Hepatocyte (in vitro differentiated cells): ENCODE results near the gene CRISPLD2. TPM values are rescaled to one million over a fixed set of nuclear protein-coding genes. Genes with fewer than 3 reads are reported as not detected.

ENCODE experiments used
- DNase-seq: peaks from one replicate; pipeline ENCODE4 v3.0.0-alpha.2; 2016; ENCODE audit warnings: low spot score
- H2AFZ ChIP-seq: fragments of 200-600 bp; sonication (generic); 2 replicates; pipeline ENCODE4 v1.6.0; 2016; ENCODE audit warnings: antibody characterized with exemption, mild to moderate bottlenecking
- H3K27ac ChIP-seq: fragments of 200-600 bp; sonication (generic); 2 replicates; pipeline ENCODE4 v1.5.1; 2016; ENCODE audit warnings: mild to moderate bottlenecking
- H3K27me3 ChIP-seq: fragments of 200-600 bp; sonication (generic); 2 replicates; pipeline ENCODE4 v1.6.1; 2016
- H3K36me3 ChIP-seq: fragments of 200-600 bp; sonication (generic); replicated peaks from 2 replicates; pipeline ENCODE4 v1.5.1; 2016; ENCODE audit warnings: low read depth; ENCODE audit not compliant: insufficient read depth
- H3K4me1 ChIP-seq: fragments of 200-600 bp; sonication (generic); 2 replicates; pipeline ENCODE4 v1.5.1; 2016; ENCODE audit warnings: mild to moderate bottlenecking, moderate library complexity; ENCODE audit not compliant: insufficient read depth
- H3K4me2 ChIP-seq: fragments of 200-600 bp; sonication (generic); 2 replicates; pipeline ENCODE4 v1.6.0; 2016
- H3K4me3 ChIP-seq: fragments of 200-600 bp; sonication (generic); 2 replicates; pipeline ENCODE4 v1.5.1; 2016; ENCODE audit warnings: mild to moderate bottlenecking
- H3K79me2 ChIP-seq: fragments of 200-600 bp; sonication (generic); 2 replicates; pipeline ENCODE4 v1.6.0; 2017; ENCODE audit warnings: mild to moderate bottlenecking
- H3K9me2 ChIP-seq: fragments of 200-600 bp; sonication (generic); replicated peaks from 2 replicates; pipeline ENCODE4 v1.6.0; 2017; ENCODE audit warnings: mild to moderate bottlenecking; ENCODE audit not compliant: insufficient read depth
- H3K9me3 ChIP-seq: fragments of 200-600 bp; sonication (generic); 2 replicates; pipeline ENCODE4 v1.5.1; 2016; ENCODE audit warnings: low read depth, mild to moderate bottlenecking
- H4K20me1 ChIP-seq: fragments of 200-600 bp; sonication (generic); 2 replicates; pipeline ENCODE4 v1.6.0; 2016; ENCODE audit warnings: mild to moderate bottlenecking; ENCODE audit not compliant: insufficient read depth, poor library complexity, severe bottlenecking
- CTCF ChIP-seq: fragments of 200-600 bp; sonication (generic); IDR thresholded peaks from 2 replicates; pipeline ENCODE4 v1.5.1; 2016; ENCODE audit warnings: antibody characterized with exemption, mild to moderate bottlenecking; ENCODE audit not compliant: poor library complexity
- EZH2 ChIP-seq: fragments of 200-600 bp; sonication (generic); IDR thresholded peaks from 2 replicates; pipeline ENCODE4 v1.6.1; 2016; ENCODE audit warnings: antibody characterized with exemption, mild to moderate bottlenecking, borderline replicate concordance
- EZH2phosphoT487 ChIP-seq: fragments of 200-600 bp; sonication (generic); IDR thresholded peaks from one replicate; pipeline ENCODE4 v1.6.1; 2018; ENCODE audit warnings: antibody characterized with exemption, mild to moderate bottlenecking, low read depth, moderate library complexity; ENCODE audit not compliant: unreplicated experiment, severe bottlenecking
- WGBS: methylation state at CpG from one replicate; pipeline ENCODE4 v1.1.6; 2016; ENCODE audit warnings: low lambda C conversion rate; ENCODE audit errors: missing lambda C conversion rate; 5-methylcytosine and 5-hydroxymethylcytosine counted together
- polyA plus RNA-seq: library from polyadenylated mRNA; unstranded; fragments of >200 nt; fragmentation: Nextera tagmentation; extraction: Ambion mirVana; gene quantifications from 2 replicates; pipeline ENCODE4 v1.2.1, GENCODE V29; 2016
- total RNA-seq: library from RNA; depleted of rRNA; stranded (reverse); fragments of >200 nt; gene quantifications from 2 replicates; pipeline ENCODE4 v1.2.3, GENCODE V29; 2014

Gene CRISPLD2
- total and polyA plus RNA-seq, 2 experiments from 2014 or later: 281 to 315 TPM

GRCh38 chr16:84775262-84775810 is 44.4 kb upstream of the CRISPLD2 start:
- WGBS: 92% methylated on average over 14 of the region's 14 CpGs
- Histone ChIP-seq H3K27ac (no peak overlapping the region), H3K4me1 (no peaks in the 10 kb centered on the region), H3K9me3 (no peaks in the 10 kb centered on the region), H3K4me3 (no peak overlapping the region), H2AFZ (no peak overlapping the region), H3K27me3 (no peaks in the 10 kb centered on the region), H3K9me2 (no peaks in the 10 kb centered on the region), H4K20me1 (no peaks in the 10 kb centered on the region), H3K79me2 (peaks cover 8% of the 10 kb centered on the region), H3K4me2 (no peak overlapping the region), H3K36me3 (peaks cover 10% of the 10 kb centered on the region)
- DNase-seq: no peak
- TF ChIP-seq EZH2phosphoT487: no peak
- no peak for TF ChIP-seq CTCF
- TF ChIP-seq EZH2: no peak

GRCh38 chr16:84777435-84777834 is 42.4 kb upstream of the CRISPLD2 start:
- Histone ChIP-seq H3K4me1 (no peaks in the 10 kb centered on the region), H3K36me3 (peaks cover 10% of the 10 kb centered on the region), H2AFZ (no peak overlapping the region), H3K4me2 (no peak overlapping the region), H3K9me3 (no peaks in the 10 kb centered on the region), H3K27me3 (no peaks in the 10 kb centered on the region), H3K9me2 (no peaks in the 10 kb centered on the region), H3K79me2 (no peaks in the 10 kb centered on the region), H3K27ac (no peak overlapping the region), H4K20me1 (no peaks in the 10 kb centered on the region), H3K4me3 (no peak overlapping the region)
- 100% methylated on average over 5 of the region's 5 CpGs for WGBS
- DNase-seq: no peak
- TF ChIP-seq EZH2phosphoT487 (no peak), CTCF (no peak), EZH2 (no peak)

GRCh38 chr16:84778720-84779119 is 41.1 kb upstream of the CRISPLD2 start:
- Histone ChIP-seq H3K9me3 (no peaks in the 10 kb centered on the region), H3K27me3 (no peaks in the 10 kb centered on the region), H3K9me2 (no peaks in the 10 kb centered on the region), H4K20me1 (no peaks in the 10 kb centered on the region), H3K4me3 (no peak overlapping the region), H3K79me2 (no peaks in the 10 kb centered on the region), H3K36me3 (peaks cover 10% of the 10 kb centered on the region), H2AFZ (no peak overlapping the region), H3K27ac (no peak overlapping the region), H3K4me2 (no peak overlapping the region), H3K4me1 (no peaks in the 10 kb centered on the region)
- TF ChIP-seq EZH2phosphoT487 (no peak), EZH2 (no peak), CTCF (no peak)
- DNase-seq: no peak
- WGBS: 98% methylated on average over 18 of the region's 18 CpGs
